ENCODE data around the gene HDAC1. TPM values are rescaled to one million over a fixed set of nuclear protein-coding genes. Genes with fewer than 3 reads are reported as not detected.
A peak's percentile ranks its signal among the peaks of the same experiment; 100 is the strongest.

The HDAC1 gene
- total and polyA plus RNA-seq, 2 of the 13 experiments (the other 11 are each of a cell fraction or from before 2014, with no cell fraction given): 93.5 to 189 TPM

DNA sequence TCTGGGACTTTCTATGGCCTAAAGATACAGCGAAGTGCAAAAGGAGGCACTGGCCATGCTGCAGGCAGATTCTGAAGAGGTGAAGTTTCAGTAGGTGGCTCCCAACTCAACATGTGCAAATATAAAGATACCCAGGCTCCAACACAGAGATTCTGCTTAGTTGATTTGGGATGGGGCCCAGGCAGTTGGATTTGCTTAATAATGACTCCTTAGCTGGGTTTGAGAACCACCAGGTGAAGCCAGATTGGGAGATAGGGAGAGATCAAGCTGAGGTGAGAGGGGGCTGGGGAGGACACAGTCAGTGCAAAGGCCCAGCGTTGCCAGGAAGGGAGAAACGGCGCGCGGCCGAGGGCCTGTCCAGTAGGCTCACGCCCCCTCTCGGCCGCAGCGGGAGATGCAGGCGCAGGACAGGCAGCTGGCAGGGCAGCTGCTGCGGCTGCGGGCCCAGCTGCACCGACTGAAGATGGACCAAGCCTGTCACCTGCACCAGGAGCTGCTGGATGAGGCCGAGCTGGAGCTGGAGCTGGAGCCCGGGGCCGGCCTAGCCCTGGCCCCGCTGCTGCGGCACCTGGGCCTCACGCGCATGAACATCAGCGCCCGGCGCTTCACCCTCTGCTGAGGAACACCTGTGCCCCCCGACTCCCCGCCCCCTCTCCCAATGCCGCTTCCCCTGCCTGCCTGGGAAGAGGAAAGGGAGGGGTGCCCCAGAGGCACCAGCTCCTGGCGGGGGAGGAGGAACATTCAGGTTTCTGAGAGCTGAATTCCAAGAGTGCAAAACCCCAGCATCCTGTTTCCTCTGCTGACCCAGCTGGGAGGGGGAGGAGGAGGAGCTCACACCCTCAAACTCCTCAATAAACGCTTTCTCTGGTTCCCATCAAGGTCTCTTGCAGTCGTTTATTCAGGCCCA lies 43.6 kb upstream of the HDAC1 start (continued):
- TF ChIP-seq ZFP37 (CRISPR knock-in tag; IDR thresholded peaks at IDR 0.05; ENCODE audit: borderline replicate concordance): no peak
- TF ChIP-seq, protein P1, sequence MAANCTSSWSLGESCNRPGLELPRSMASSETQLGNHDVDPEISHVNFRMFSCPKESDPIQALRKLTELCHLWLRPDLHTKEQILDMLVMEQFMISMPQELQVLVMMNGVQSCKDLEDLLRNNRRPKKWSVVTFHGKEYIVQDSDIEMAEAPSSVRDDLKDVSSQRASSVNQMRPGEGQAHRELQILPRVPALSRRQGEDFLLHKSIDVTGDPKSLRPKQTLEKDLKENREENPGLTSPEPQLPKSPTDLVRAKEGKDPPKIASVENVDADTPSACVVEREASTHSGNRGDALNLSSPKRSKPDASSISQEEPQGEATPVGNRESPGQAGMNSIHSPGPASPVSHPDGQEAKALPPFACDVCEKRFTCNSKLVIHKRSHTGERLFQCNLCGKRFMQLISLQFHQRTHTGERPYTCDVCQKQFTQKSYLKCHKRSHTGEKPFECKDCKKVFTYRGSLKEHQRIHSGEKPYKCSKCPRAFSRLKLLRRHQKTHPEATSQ (CRISPR knock-in tag; IDR thresholded peaks at IDR 0.05; ENCODE audit: borderline replicate concordance): no peak
- no peak for TF ChIP-seq CCAR2 (optimal IDR thresholded peaks at IDR 0.05; ENCODE audit: low read depth, low read length)
- TF ChIP-seq RAD51 (IDR thresholded peaks at IDR 0.05; ENCODE audit: borderline replicate concordance): no peak
- no peak for TF ChIP-seq NFKBIZ (CRISPR knock-in tag; IDR thresholded peaks at IDR 0.05)
- peak; percentile 91 for TF ChIP-seq RCOR2 (CRISPR knock-in tag; IDR thresholded peaks at IDR 0.05)
- no peak for TF ChIP-seq ZNF652 (CRISPR knock-in tag; IDR thresholded peaks at IDR 0.05; ENCODE audit: borderline replicate concordance, low read depth)
- TF ChIP-seq, protein P2, sequence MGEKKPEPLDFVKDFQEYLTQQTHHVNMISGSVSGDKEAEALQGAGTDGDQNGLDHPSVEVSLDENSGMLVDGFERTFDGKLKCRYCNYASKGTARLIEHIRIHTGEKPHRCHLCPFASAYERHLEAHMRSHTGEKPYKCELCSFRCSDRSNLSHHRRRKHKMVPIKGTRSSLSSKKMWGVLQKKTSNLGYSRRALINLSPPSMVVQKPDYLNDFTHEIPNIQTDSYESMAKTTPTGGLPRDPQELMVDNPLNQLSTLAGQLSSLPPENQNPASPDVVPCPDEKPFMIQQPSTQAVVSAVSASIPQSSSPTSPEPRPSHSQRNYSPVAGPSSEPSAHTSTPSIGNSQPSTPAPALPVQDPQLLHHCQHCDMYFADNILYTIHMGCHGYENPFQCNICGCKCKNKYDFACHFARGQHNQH (CRISPR knock-in tag; IDR thresholded peaks at IDR 0.05): no peak
- no peak for TF ChIP-seq ZNF430 (CRISPR knock-in tag; IDR thresholded peaks at IDR 0.05)
- TF ChIP-seq ZNF510 (CRISPR knock-in tag; IDR thresholded peaks at IDR 0.05; ENCODE audit: low read depth): no peak
- no peak for TF ChIP-seq JDP2 (CRISPR knock-in tag; IDR thresholded peaks at IDR 0.05; ENCODE audit: borderline replicate concordance)
- TF ChIP-seq, protein P3, sequence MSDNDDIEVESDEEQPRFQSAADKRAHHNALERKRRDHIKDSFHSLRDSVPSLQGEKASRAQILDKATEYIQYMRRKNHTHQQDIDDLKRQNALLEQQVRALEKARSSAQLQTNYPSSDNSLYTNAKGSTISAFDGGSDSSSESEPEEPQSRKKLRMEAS (IDR thresholded peaks at IDR 0.05): peak; percentile 69
- no peak for TF ChIP-seq SALL2 (CRISPR knock-in tag; IDR thresholded peaks at IDR 0.05)
- TF ChIP-seq HDAC6 (IDR thresholded peaks at IDR 0.05; ENCODE audit: low read depth, low read length): no peak
- 0 out of 2 replicates have a peak, but pooled peaks have one; percentile 32 for TF ChIP-seq HMG20B (CRISPR knock-in tag; conservative IDR thresholded peaks at IDR 0.05)
- TF ChIP-seq, protein P4, sequence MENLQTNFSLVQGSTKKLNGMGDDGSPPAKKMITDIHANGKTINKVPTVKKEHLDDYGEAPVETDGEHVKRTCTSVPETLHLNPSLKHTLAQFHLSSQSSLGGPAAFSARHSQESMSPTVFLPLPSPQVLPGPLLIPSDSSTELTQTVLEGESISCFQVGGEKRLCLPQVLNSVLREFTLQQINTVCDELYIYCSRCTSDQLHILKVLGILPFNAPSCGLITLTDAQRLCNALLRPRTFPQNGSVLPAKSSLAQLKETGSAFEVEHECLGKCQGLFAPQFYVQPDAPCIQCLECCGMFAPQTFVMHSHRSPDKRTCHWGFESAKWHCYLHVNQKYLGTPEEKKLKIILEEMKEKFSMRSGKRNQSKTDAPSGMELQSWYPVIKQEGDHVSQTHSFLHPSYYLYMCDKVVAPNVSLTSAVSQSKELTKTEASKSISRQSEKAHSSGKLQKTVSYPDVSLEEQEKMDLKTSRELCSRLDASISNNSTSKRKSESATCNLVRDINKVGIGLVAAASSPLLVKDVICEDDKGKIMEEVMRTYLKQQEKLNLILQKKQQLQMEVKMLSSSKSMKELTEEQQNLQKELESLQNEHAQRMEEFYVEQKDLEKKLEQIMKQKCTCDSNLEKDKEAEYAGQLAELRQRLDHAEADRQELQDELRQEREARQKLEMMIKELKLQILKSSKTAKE (CRISPR knock-in tag; IDR thresholded peaks at IDR 0.05; ENCODE audit: borderline replicate concordance): peak; percentile 56; the same call in 1 of the 2 replicates
- TF ChIP-seq CEBPB (IDR thresholded peaks at IDR 0.05; ENCODE audit: borderline replicate concordance, low read depth, low read length): no peak
- TF ChIP-seq, protein P5, sequence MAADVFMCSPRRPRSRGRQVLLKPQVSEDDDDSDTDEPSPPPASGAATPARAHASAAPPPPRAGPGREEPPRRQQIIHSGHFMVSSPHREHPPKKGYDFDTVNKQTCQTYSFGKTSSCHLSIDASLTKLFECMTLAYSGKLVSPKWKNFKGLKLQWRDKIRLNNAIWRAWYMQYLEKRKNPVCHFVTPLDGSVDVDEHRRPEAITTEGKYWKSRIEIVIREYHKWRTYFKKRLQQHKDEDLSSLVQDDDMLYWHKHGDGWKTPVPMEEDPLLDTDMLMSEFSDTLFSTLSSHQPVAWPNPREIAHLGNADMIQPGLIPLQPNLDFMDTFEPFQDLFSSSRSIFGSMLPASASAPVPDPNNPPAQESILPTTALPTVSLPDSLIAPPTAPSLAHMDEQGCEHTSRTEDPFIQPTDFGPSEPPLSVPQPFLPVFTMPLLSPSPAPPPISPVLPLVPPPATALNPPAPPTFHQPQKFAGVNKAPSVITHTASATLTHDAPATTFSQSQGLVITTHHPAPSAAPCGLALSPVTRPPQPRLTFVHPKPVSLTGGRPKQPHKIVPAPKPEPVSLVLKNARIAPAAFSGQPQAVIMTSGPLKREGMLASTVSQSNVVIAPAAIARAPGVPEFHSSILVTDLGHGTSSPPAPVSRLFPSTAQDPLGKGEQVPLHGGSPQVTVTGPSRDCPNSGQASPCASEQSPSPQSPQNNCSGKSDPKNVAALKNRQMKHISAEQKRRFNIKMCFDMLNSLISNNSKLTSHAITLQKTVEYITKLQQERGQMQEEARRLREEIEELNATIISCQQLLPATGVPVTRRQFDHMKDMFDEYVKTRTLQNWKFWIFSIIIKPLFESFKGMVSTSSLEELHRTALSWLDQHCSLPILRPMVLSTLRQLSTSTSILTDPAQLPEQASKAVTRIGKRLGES (CRISPR knock-in tag; IDR thresholded peaks at IDR 0.05; ENCODE audit: borderline replicate concordance): no peak
- no peak for TF ChIP-seq ZNF816 (CRISPR knock-in tag; IDR thresholded peaks at IDR 0.05; ENCODE audit: borderline replicate concordance)
- no peak for TF ChIP-seq MLLT10 (CRISPR knock-in tag; IDR thresholded peaks at IDR 0.05)
- TF ChIP-seq ZKSCAN5 (CRISPR knock-in tag; IDR thresholded peaks at IDR 0.05): no peak
- TF ChIP-seq ZNF354B (CRISPR knock-in tag; IDR thresholded peaks at IDR 0.05): no peak

Data from HepG2 (cell line).